ENCODE data around the gene MADD. TPM values are rescaled to one million over a fixed set of nuclear protein-coding genes. Genes with fewer than 3 reads are reported as not detected.

Gene MADD
- total RNA-seq, 6 experiments from 2014 or later = 15.2 to 21.3 (median 16.8) TPM

- H3K36me3 ChIP-seq = peaks cover 0 to 35% (median 14%) of the 10 kb centered on the region in 4 donors
- intact Hi-C loops (cut with DNase I) = no loop called here
- WGBS (ENCODE audit: insufficient coverage, low coverage, low lambda C conversion rate, missing lambda C conversion rate) = 44% methylated on average over 1 of the region's 12 CpGs
- no peak for TF ChIP-seq CTCF (IDR thresholded peaks at IDR 0.05)
- TF ChIP-seq POLR2A (IDR thresholded peaks at IDR 0.05) = no peak
- H3K9me3 ChIP-seq = no peaks in the 10 kb centered on the region
- no peaks in the 10 kb centered on the region for H3K27me3 ChIP-seq
- no peak overlapping the region for H3K4me3 ChIP-seq
- no peaks in the 10 kb centered on the region for H3K4me1 ChIP-seq
- ATAC-seq (no peak), DNase-seq (peak in 1 of 3 donors; percentile 38)
- no peak overlapping the region for H3K27ac ChIP-seq
Measured at GRCh38 chr11:47329431-47329986, 59.6 kb downstream of the MADD start.

GRCh38 chr11:47329987-47330931, 60.3 kb downstream of the MADD start:
- intact Hi-C loops (cut with DNase I) = no loop called here
- ATAC-seq (peak; percentile 9 to 43 (median 32)), DNase-seq (peak in 1 of 3 donors; percentile 50)
- Histone ChIP-seq H3K4me3 (no peak overlapping the region), H3K27ac (no peak overlapping the region), H3K27me3 (no peaks in the 10 kb centered on the region), H3K36me3 (peaks cover 0 to 35% (median 14%) of the 10 kb centered on the region in 4 donors), H3K9me3 (no peaks in the 10 kb centered on the region), H3K4me1 (no peaks in the 10 kb centered on the region)
- 60% methylated on average over 4 of the region's 16 CpGs for WGBS (ENCODE audit: insufficient coverage, low coverage, low lambda C conversion rate, missing lambda C conversion rate)
- no peak for TF ChIP-seq CTCF (IDR thresholded peaks at IDR 0.05)
- TF ChIP-seq POLR2A (IDR thresholded peaks at IDR 0.05) = no peak

- TF ChIP-seq POLR2A (IDR thresholded peaks at IDR 0.05) = no peak
- TF ChIP-seq CTCF (IDR thresholded peaks at IDR 0.05) = no peak
- intact Hi-C loops (cut with DNase I) = no loop called here
- DNase-seq (peak in 2 of 3 donors; percentile 17 to 39), ATAC-seq (no peak)
- Histone ChIP-seq H3K4me3 (no peak overlapping the region), H3K27ac (no peak overlapping the region), H3K9me3 (no peaks in the 10 kb centered on the region), H3K36me3 (peaks cover 0 to 23% (median 9%) of the 10 kb centered on the region in 4 donors), H3K4me1 (no peaks in the 10 kb centered on the region), H3K27me3 (no peaks in the 10 kb centered on the region)
- 66% methylated on average over 3 of the region's 21 CpGs for WGBS (ENCODE audit: insufficient coverage, low coverage, low lambda C conversion rate, missing lambda C conversion rate)
Measured at GRCh38 chr11:47331454-47332302, 61.7 kb downstream of the MADD start.

GRCh38 chr11:47332303-47332711, 62.4 kb downstream of the MADD start:
- peaks cover 0 to 17% (median 6%) of the 10 kb centered on the region in 4 donors for H3K36me3 ChIP-seq
- H3K4me1 ChIP-seq = no peaks in the 10 kb centered on the region
- ATAC-seq (peak in 1 of 4 donors; percentile 3), DNase-seq (no peak)
- no peak overlapping the region for H3K27ac ChIP-seq
- TF ChIP-seq CTCF (IDR thresholded peaks at IDR 0.05) (no peak), POLR2A (IDR thresholded peaks at IDR 0.05) (no peak)
- H3K9me3 ChIP-seq = no peaks in the 10 kb centered on the region
- no peaks in the 10 kb centered on the region for H3K27me3 ChIP-seq
- no peak overlapping the region for H3K4me3 ChIP-seq
- intact Hi-C loops (cut with DNase I) = no loop called here
- 83% methylated on average over 2 of the region's 13 CpGs for WGBS (ENCODE audit: insufficient coverage, low coverage, low lambda C conversion rate, missing lambda C conversion rate)

All from right lobe of liver (tissue), 6 donors.